SH-SY5Y (cell line): ENCODE results near the gene ATP5PO.

Experiments
- GATA2 ChIP-seq: IDR thresholded peaks from 2 replicates; pipeline ENCODE4 v1.6.1; 2011; ENCODE audit warnings: mild to moderate bottlenecking, low read depth, low read length
- GATA3 ChIP-seq: IDR thresholded peaks from 2 replicates; pipeline ENCODE4 v1.6.1; 2011; ENCODE audit warnings: low read depth, mild to moderate bottlenecking, low read length, moderate library complexity

- no peak for TF ChIP-seq GATA2
- TF ChIP-seq GATA3: no peak
Measured at GRCh38 chr21:33937146-33937545, 21.5 kb upstream of the ATP5PO start.
